Liver (tissue), 3 donors: ENCODE measurements around the gene WWOX.

Experiments used
- GABPA ChIP-seq, 2 donors: IDR thresholded peaks in 1 of 2; conservative IDR thresholded peaks in 1 of 2; 2 replicates each; pipeline ENCODE4 v1.6.1; 2016; ENCODE audit warnings: antibody characterized with exemption in 2 of 2, mild to moderate bottlenecking in 1 of 2, moderate library complexity in 1 of 2
- TAF1 ChIP-seq: conservative IDR thresholded peaks from 2 replicates; pipeline ENCODE4 v1.6.1; 2016; ENCODE audit warnings: antibody characterized with exemption, mild to moderate bottlenecking
- TF ChIP-seq, protein P1 (sequence below): fragments of 150-350 bp; IDR thresholded peaks from 2 replicates; pipeline ENCODE4 v1.5.1; 2017; ENCODE audit warnings: improper control_type of control experiment, low read depth, low read length; ENCODE audit not compliant: missing input control
- TF ChIP-seq, protein P2 (sequence below): IDR thresholded peaks from 2 replicates; pipeline ENCODE4 v1.6.1; 2016; ENCODE audit warnings: antibody characterized with exemption, mild to moderate bottlenecking
- donor health status: healthy.
- donor health status: healthy.

DNA sequence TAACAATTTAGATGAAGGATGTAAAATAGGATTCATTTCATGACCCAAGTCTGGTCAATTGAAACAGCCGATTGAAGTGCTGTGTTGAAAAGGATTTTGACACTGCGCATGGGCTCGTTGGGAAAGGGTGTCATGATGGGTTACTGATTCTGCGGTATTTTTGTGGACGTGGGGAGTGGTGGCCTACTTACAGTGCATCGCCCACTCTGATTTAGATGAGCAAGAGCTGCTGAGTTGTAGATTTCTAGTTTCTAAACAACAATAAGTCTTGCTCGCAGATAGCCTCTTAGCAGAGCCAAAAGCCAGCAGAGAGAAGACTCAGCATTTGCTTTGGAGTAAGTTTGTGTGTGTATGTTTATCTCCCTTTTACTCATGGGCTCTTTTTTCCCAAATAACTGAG is 770.0 kb downstream of the WWOX start:
- TF ChIP-seq, protein P1, sequence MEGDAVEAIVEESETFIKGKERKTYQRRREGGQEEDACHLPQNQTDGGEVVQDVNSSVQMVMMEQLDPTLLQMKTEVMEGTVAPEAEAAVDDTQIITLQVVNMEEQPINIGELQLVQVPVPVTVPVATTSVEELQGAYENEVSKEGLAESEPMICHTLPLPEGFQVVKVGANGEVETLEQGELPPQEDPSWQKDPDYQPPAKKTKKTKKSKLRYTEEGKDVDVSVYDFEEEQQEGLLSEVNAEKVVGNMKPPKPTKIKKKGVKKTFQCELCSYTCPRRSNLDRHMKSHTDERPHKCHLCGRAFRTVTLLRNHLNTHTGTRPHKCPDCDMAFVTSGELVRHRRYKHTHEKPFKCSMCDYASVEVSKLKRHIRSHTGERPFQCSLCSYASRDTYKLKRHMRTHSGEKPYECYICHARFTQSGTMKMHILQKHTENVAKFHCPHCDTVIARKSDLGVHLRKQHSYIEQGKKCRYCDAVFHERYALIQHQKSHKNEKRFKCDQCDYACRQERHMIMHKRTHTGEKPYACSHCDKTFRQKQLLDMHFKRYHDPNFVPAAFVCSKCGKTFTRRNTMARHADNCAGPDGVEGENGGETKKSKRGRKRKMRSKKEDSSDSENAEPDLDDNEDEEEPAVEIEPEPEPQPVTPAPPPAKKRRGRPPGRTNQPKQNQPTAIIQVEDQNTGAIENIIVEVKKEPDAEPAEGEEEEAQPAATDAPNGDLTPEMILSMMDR = no peak
- TF ChIP-seq GABPA (IDR thresholded peaks at IDR 0.05 in 1 of 2, conservative IDR thresholded peaks at IDR 0.05 in 1 of 2) = no peak
- TF ChIP-seq, protein P2, sequence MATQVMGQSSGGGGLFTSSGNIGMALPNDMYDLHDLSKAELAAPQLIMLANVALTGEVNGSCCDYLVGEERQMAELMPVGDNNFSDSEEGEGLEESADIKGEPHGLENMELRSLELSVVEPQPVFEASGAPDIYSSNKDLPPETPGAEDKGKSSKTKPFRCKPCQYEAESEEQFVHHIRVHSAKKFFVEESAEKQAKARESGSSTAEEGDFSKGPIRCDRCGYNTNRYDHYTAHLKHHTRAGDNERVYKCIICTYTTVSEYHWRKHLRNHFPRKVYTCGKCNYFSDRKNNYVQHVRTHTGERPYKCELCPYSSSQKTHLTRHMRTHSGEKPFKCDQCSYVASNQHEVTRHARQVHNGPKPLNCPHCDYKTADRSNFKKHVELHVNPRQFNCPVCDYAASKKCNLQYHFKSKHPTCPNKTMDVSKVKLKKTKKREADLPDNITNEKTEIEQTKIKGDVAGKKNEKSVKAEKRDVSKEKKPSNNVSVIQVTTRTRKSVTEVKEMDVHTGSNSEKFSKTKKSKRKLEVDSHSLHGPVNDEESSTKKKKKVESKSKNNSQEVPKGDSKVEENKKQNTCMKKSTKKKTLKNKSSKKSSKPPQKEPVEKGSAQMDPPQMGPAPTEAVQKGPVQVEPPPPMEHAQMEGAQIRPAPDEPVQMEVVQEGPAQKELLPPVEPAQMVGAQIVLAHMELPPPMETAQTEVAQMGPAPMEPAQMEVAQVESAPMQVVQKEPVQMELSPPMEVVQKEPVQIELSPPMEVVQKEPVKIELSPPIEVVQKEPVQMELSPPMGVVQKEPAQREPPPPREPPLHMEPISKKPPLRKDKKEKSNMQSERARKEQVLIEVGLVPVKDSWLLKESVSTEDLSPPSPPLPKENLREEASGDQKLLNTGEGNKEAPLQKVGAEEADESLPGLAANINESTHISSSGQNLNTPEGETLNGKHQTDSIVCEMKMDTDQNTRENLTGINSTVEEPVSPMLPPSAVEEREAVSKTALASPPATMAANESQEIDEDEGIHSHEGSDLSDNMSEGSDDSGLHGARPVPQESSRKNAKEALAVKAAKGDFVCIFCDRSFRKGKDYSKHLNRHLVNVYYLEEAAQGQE = no peak
- TF ChIP-seq TAF1 = no peak
